Measurements from ENCODE around the gene HIGD1A. TPM values are rescaled to one million over a fixed set of nuclear protein-coding genes. Genes with fewer than 3 reads are reported as not detected.

Gene HIGD1A
- polyA plus RNA-seq, 1 donor (not counting 4 experiments of a cell fraction or from before 2014, with no cell fraction given) = 443 TPM

- no peak for TF ChIP-seq EZH2 (IDR thresholded peaks at IDR 0.05; ENCODE audit: low read length)
- TF ChIP-seq CTCF (optimal IDR thresholded peaks at IDR 0.05 in 1 of 3, IDR thresholded peaks at IDR 0.05 in 1 of 3, conservative IDR thresholded peaks at IDR 0.05 in 1 of 3; ENCODE audit: extremely low read depth in 1 of 3, insufficient read depth in 2 of 3, low read length in 3 of 3) = no peak
- no peaks in the 10 kb centered on the region for H4K20me1 ChIP-seq (ENCODE audit: control insufficient read depth, extremely low read depth, insufficient read depth, low read length)
- H2AFZ ChIP-seq (ENCODE audit: control insufficient read depth, low read length) = no peak overlapping the region
- H3K27ac ChIP-seq (ENCODE audit: control insufficient read depth, insufficient read depth, low read length) = no peak overlapping the region
- H3K36me3 ChIP-seq (ENCODE audit: control insufficient read depth in 2 of 2, extremely low read depth in 1 of 2, insufficient read depth in 2 of 2, low read length in 2 of 2) = peaks cover 11% of the 10 kb centered on the region in 2 experiments
- dilution Hi-C loops (cut with MboI; ENCODE audit: extremely low pct_ligation_motif_present, low sequenced_read_pairs) = no loop called here
- no peak overlapping the region for H3K9ac ChIP-seq (ENCODE audit: control insufficient read depth, extremely low read depth, insufficient read depth, low read length)
- H3K4me1 ChIP-seq (ENCODE audit: control insufficient read depth, extremely low read depth, insufficient read depth, low read length) = no peaks in the 10 kb centered on the region
- FAIRE-seq (no peak), DNase-seq (ENCODE audit: low read depth, low spot score) (no peak)
- H3K4me3 ChIP-seq (ENCODE audit: control insufficient read depth in 2 of 3, extremely low read depth in 1 of 3, insufficient read depth in 2 of 3, low read depth in 1 of 3, low read length in 3 of 3) = no peak overlapping the region
- no peaks in the 10 kb centered on the region for H3K9me3 ChIP-seq (ENCODE audit: control insufficient read depth, low read depth, low read length)
- peaks cover 40% of the 10 kb centered on the region for H3K79me2 ChIP-seq (ENCODE audit: control insufficient read depth, insufficient read depth, low read length)
- H3K9me1 ChIP-seq (ENCODE audit: control insufficient read depth, extremely low read depth, insufficient read depth, low read length) = no peaks in the 10 kb centered on the region
- no peak overlapping the region for H3K4me2 ChIP-seq (ENCODE audit: control insufficient read depth, extremely low read depth, insufficient read depth, low read depth, low read length)
- no peaks in the 10 kb centered on the region for H3K27me3 ChIP-seq (ENCODE audit: control insufficient read depth, extremely low read depth, insufficient read depth, low read length)
Observed at GRCh38 chr3:42790714-42791229, 13.5 kb downstream of the HIGD1A start.

DNA sequence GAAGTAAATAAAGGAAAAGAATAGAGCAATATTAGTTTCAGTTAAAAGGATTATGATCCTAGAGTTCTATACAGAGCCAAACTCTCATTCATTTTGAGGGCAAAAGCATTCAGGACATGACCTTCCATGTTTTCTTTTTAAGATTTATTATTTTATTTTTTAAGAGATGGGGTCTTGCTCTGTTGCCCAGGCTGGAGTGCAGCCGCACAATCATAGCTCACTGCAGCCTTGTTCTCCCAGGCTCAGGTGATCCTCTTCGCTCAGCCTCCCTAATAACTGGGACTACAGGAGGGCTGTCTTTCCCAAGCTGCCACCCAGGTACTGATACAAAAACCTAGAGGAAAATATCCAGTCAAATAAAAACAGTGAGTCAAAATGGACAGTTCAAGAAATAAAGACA lies 17.7 kb downstream of the HIGD1A start:
- Histone ChIP-seq H2AFZ (ENCODE audit: control insufficient read depth, low read length) (no peak overlapping the region), H3K36me3 (ENCODE audit: control insufficient read depth in 2 of 2, extremely low read depth in 1 of 2, insufficient read depth in 2 of 2, low read length in 2 of 2) (peaks cover 4 to 8% of the 10 kb centered on the region in 2 experiments), H3K9me1 (ENCODE audit: control insufficient read depth, extremely low read depth, insufficient read depth, low read length) (no peaks in the 10 kb centered on the region), H3K4me3 (ENCODE audit: control insufficient read depth in 2 of 3, extremely low read depth in 1 of 3, insufficient read depth in 2 of 3, low read depth in 1 of 3, low read length in 3 of 3) (no peak overlapping the region), H4K20me1 (ENCODE audit: control insufficient read depth, extremely low read depth, insufficient read depth, low read length) (no peaks in the 10 kb centered on the region), H3K9me3 (ENCODE audit: control insufficient read depth, low read depth, low read length) (no peaks in the 10 kb centered on the region), H3K4me2 (ENCODE audit: control insufficient read depth, extremely low read depth, insufficient read depth, low read depth, low read length) (no peak overlapping the region), H3K79me2 (ENCODE audit: control insufficient read depth, insufficient read depth, low read length) (peaks cover 21% of the 10 kb centered on the region), H3K27ac (ENCODE audit: control insufficient read depth, insufficient read depth, low read length) (no peak overlapping the region), H3K27me3 (ENCODE audit: control insufficient read depth, extremely low read depth, insufficient read depth, low read length) (no peaks in the 10 kb centered on the region), H3K9ac (ENCODE audit: control insufficient read depth, extremely low read depth, insufficient read depth, low read length) (no peak overlapping the region), H3K4me1 (ENCODE audit: control insufficient read depth, extremely low read depth, insufficient read depth, low read length) (peaks cover 3% of the 10 kb centered on the region)
- TF ChIP-seq CTCF (optimal IDR thresholded peaks at IDR 0.05 in 1 of 3, IDR thresholded peaks at IDR 0.05 in 1 of 3, conservative IDR thresholded peaks at IDR 0.05 in 1 of 3; ENCODE audit: extremely low read depth in 1 of 3, insufficient read depth in 2 of 3, low read length in 3 of 3) (no peak), EZH2 (IDR thresholded peaks at IDR 0.05; ENCODE audit: low read length) (no peak)
- DNase-seq (ENCODE audit: low read depth, low spot score) (no peak), FAIRE-seq (no peak)
- dilution Hi-C loops (cut with MboI; ENCODE audit: extremely low pct_ligation_motif_present, low sequenced_read_pairs) = no loop called here
